ENCODE measurements around the gene PDLIM7. TPM values are rescaled to one million over a fixed set of nuclear protein-coding genes. Genes with fewer than 3 reads are reported as not detected.

PDLIM7 gene
- total and polyA plus RNA-seq, 2 of the 4 experiments (the other 2 are of a cell fraction) = 70.4 to 534 TPM

GRCh38 chr5:177512736-177513380, 15.5 kb upstream of the PDLIM7 start:
- POLR2A ChIA-PET (ENCODE audit: unreplicated experiment) = no interaction called here
- DNase-seq = no peak

More at GRCh38 chr5:177512736-177513380, 15.5 kb upstream of the PDLIM7 start:
- H2BK15ac ChIP-seq (ENCODE audit: low read depth, low read length) = no peak overlapping the region
- no peak for ATAC-seq (ENCODE audit: low read depth)
- CTCF ChIA-PET = no interaction called here
- peaks cover 7% of the 10 kb centered on the region for H3K4me1 ChIP-seq (ENCODE audit: control insufficient read depth, insufficient read depth, low read length)
- no peak overlapping the region for H2AK9ac ChIP-seq (replicated peaks; ENCODE audit: low read depth, low read length, poor library complexity)
- no peak overlapping the region for H3K56ac ChIP-seq (ENCODE audit: extremely low read depth, insufficient read depth, low read length)
- no peak overlapping the region for H2BK5ac ChIP-seq (ENCODE audit: low read depth, low read length, poor library complexity, severe bottlenecking)
- no peaks in the 10 kb centered on the region for H3K27me3 ChIP-seq (ENCODE audit: control insufficient read depth, insufficient read depth, low read length)
- H3K4me3 ChIP-seq (ENCODE audit: insufficient read depth, low read depth, low read length) = no peak overlapping the region
- no peak overlapping the region for H2BK120ac ChIP-seq (ENCODE audit: low read depth, low read length)
- in situ Hi-C loops (cut with MboI; ENCODE audit: low sequenced_read_pairs) (no loop called here), dilution Hi-C loops (cut with HindIII; ENCODE audit: low sequenced_read_pairs, unreplicated experiment) (no loop called here), intact Hi-C loops (cut with micrococcal nuclease) (no loop called here)
- no peaks in the 10 kb centered on the region for H3K9me3 ChIP-seq (ENCODE audit: control insufficient read depth, insufficient read depth, low read length)
- no peak overlapping the region for H4K8ac ChIP-seq (ENCODE audit: low read depth in 2 of 2, low read length in 2 of 2)
- H3K23ac ChIP-seq (ENCODE audit: low read depth, low read length) = no peak overlapping the region
- no peak overlapping the region for H3K4me2 ChIP-seq (ENCODE audit: low read depth, low read length)
- H2AK5ac ChIP-seq (ENCODE audit: low read depth, low read length) = no peak overlapping the region
- H3K36me3 ChIP-seq (ENCODE audit: control insufficient read depth, insufficient read depth, low read length) = peaks cover 54% of the 10 kb centered on the region
- no peak overlapping the region for H2BK20ac ChIP-seq (ENCODE audit: low read depth, low read length)
- H3K79me1 ChIP-seq (ENCODE audit: low read depth in 1 of 2, low read length in 2 of 2) = peaks cover 24 to 30% of the 10 kb centered on the region in 2 experiments; a peak in 3 of 4 replicates
- H4K5ac ChIP-seq (ENCODE audit: low read depth, low read length) = no peak overlapping the region
- H3K27ac ChIP-seq (ENCODE audit: insufficient read depth, low read length) = no peak overlapping the region
- TF ChIP-seq SMC3 (IDR thresholded peaks at IDR 0.05; ENCODE audit: low read depth, low read length) (no peak), FOS (IDR thresholded peaks at IDR 0.05; ENCODE audit: low read depth, low read length) (no peak), ELK1 (IDR thresholded peaks at IDR 0.05; ENCODE audit: borderline replicate concordance, low read depth, low read length) (no peak)
- H3K4ac ChIP-seq (ENCODE audit: low read depth, low read length) = no peak overlapping the region
- H3K18ac ChIP-seq (ENCODE audit: low read depth, low read length) = no peak overlapping the region
- H3K9me1 ChIP-seq (ENCODE audit: insufficient read depth, low read length) = no peaks in the 10 kb centered on the region
- no peak overlapping the region for H3K14ac ChIP-seq (replicated peaks; ENCODE audit: low read depth, low read length)
- H2AFZ ChIP-seq (replicated peaks; ENCODE audit: low read length, poor library complexity) = no peak overlapping the region
- BruUV-seq (replicated peaks) = no TSS peak
- H3K9ac ChIP-seq (ENCODE audit: low read depth, low read length) = no peak overlapping the region
- H4K20me1 ChIP-seq (ENCODE audit: insufficient read depth, low read length) = no peaks in the 10 kb centered on the region; the same call in 1 of the 2 replicates
- no peak overlapping the region for H4K91ac ChIP-seq (ENCODE audit: insufficient read depth, low read depth, low read length)
- WGBS, 2 experiments (ENCODE audit: extremely low coverage in 2 of 2, insufficient read length in 1 of 2) = 93% methylated on average over 6 of the region's 16 CpGs; no CpG with 5 or more reads in 1 of the 2 experiments

All from IMR-90 (cell line).